Stimulated activated CD8-positive, alpha-beta memory T cell treated with anti-CD3 and anti-CD28 coated beads, Interleukin-4, amount 100 ng/mL, for 48 hours (primary cell): ENCODE data around the gene OTUB2.

Source experiments
- DNase-seq: peaks from one replicate; pipeline ENCODE4 v3.0.0-alpha.2; 2020

Gene OTUB2

DNA sequence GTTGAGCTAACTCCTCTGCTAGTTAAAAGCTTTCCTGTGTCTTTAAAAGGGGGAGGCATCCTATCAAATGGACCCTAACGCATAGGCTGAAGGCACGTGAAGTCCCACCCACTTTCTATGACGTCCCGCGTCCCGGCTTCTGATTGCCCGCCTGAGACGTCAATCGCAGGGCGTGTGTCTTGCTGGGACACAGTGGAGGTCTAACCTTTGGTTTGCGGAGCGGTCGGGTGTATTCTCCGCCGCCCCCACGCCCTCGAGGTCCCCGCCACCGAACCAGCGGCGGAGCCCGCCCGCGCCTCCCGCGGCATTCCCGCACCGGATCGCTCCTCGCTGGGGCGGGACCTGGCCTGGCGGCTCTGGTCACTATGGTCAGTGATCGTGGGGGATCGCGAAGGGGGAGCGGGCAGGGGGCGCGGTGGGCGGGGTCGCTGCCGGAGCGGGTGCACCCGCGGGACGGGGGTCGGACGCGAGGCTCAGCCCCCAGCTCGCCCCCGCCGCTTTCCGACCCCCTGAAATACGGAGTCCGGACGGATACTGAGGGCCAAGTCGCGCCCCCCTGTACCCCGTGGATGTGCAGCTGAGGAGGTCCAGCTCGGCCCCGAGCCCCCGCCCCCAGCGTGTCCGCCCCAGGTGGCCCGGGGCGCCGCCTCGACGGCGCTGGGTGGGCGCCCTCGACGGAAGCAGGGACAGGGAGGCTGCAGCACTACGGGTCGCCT, at the start of gene OTUB2:
TSS of gene OTUB2 (plus strand) at position 168 of the 716 bp plus-strand sequence. CDS start at position 366, 198 bp downstream.
- peak; percentile 97 for DNase-seq

- DNase-seq: no peak
These were observed 49.6 kb upstream of the OTUB2 start, which contains the start of gene ASB2 for GRCh38 chr14:93976477-93977057. Gene ASB2 (minus strand): TSS chr14:93976570. CDS start chr14:93964539, 12,031 bp downstream.

- DNase-seq: no peak
These were observed 49.0 kb upstream of the OTUB2 start for GRCh38 chr14:93977171-93977570.

- peak; percentile 79 for DNase-seq
These were observed 48.2 kb upstream of the OTUB2 start for GRCh38 chr14:93977790-93978581.

- DNase-seq: no peak
These were observed 47.4 kb upstream of the OTUB2 start for GRCh38 chr14:93978735-93979134.

- DNase-seq: no peak
These were observed 45.5 kb upstream of the OTUB2 start for GRCh38 chr14:93980456-93981201.

DNA sequence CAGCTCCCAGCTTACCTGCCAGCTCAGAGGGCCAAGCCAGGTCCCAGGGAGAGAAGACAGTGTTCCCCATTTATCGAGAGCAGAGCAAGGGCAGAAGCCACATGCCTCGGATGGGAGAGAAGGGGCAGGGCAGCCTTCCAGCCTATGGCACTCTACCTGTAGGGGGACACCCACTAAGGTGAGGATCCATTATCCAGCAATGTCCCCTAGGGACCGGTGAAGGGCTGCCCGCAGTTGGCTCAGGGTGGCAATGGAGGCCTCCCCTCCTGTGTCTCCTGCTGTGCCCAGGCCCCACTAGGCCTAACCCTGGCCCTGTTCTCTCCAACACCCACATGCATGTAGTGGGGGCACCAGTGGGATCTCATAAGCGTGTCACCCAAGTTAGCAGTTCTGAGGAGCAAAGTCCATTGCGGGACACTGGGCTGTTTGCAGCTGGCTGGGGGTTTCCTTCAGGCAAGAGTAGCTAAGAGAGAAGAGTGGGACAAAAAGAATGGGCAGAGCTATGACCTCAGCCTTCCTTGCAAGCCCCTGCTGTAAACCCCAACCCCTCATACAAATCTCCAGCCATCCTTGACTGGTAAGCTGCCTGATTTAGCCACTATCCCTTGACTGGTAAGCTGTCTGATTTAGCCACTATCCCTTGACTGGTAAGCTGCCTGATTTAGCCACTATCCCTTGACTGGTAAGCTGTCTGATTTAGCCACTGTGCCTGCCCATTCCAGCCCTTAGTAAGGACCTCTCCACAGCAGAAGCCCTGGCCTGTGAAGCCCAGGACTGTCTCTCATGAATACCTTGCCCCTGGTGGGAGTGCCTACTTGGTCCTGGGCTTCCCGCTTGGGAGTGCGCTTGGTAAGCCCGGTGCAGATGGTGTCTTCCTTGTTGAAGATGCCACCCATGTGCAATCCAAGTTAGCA, 44.6 kb upstream of the OTUB2 start:
- DNase-seq: no peak

DNA sequence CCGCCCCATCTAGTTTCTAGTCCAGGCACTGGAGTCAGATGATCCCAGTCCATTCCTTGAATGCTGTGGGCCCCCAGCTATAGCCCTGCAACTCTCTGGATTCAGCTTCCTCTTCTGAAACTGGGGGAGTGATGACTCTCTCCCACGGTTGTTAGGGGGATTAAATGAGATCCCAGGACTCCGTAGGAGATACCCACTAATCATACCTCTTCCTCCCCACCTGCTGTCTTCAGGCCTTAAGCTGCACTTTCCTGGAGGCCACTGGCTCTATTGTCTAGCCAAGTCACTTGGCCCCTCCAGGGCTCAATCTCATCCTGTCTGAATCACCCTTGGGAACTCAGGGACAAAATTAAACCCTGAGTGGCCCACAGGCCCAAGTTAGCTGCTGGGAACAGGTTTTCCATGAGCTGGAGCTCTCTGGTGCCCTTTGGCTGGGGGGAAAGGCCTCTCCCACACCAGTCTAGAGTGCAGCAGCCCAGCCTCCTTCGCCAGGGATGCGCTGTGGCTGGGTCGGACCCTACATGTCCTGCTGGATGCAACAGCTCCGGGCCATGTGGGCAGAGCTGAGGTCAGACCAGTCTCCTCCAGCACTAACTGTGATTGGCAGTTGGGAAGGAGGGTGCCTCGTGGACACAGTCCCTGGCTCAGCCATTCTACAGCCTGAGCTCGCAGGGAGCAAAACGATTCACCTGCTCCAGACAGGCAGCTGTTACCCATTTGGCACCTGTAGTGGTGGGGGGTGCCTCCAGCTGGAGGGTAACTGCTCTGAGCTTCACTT, 43.7 kb upstream of the OTUB2 start:
- DNase-seq: no peak

DNA sequence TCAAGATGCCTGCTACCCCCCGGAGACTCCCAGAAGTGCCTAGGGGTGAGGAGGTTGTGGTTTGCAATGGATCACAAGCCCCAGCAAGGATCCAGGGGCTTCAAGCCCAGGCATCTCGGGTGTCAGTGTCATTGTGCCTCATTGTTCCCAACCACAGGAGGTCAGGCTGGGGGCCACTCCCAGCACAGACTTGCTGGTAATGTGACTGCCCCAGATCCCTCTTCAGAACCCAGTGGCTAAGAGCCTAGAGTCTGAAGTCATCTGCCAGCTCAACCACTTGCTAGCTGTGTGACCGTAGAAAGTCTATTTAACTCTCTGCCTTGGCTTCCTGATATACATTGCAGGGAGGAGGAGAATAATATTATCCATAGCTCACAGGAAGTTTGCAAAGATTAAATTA, 42.1 kb upstream of the OTUB2 start:
- no peak for DNase-seq

DNA sequence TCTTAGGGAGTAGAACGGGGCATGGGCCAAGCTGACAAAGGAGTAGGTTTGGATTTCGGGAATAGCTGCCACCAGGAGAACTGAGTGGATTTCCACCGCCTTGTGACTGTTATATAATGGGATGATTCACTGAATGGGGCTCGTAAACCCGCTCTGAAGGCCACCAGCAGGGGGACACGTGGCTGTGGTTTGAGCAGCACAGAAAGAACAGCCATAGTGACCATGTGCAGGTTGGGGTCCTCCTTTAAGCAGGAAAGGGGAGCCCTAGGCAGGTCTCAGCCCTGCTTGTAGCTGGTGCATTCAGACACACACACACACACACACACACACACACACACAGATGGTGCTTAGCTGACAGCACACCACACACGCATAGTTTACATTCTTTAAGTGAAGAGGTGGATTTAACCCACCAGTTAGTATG, 41.1 kb upstream of the OTUB2 start:
- no peak for DNase-seq

GRCh38 chr14:93986955-93987354, 39.2 kb upstream of the OTUB2 start:
- DNase-seq: no peak

DNA sequence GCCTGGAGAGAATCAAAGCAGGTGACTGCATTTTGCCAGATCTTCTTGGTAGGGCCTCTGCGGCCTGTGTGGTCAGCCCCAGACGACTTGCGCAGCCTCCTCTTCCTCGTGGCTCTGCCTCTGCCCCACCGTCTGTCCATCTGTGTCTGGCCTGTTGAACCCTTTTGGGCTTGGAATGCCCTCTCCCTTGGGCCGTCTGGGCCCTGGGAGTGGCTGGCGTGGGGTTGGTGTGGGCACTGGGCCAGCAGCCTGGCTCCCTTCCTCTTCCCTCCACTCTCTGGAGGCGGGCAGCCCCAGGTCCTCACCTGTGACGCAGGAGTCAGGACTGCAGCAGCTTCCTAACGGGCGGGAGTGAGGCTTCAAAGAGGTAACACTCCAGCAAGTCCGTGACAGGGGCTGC, 38.8 kb upstream of the OTUB2 start:
- DNase-seq: no peak

GRCh38 chr14:93987815-93988476, 38.2 kb upstream of the OTUB2 start:
- no peak for DNase-seq

DNA sequence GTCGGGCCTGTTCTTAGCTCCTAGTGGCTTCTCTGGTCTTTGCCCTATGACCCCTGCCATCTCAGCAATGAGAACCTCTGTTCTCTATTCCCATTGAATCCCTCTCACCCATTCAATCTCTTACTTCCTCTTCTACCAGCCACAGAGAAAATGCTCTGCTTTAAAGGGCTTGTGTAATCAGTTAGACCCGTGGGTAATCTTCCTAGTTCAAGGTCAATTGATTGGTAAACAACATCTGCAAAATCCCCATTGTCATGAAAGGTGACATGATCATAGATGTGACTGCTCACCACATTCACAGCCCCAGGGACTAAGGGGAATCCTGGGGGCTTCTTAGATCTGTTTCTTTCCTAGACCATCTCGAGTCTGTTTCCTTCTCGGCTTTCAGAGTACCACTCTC, 36.2 kb upstream of the OTUB2 start:
- no peak for DNase-seq

DNA sequence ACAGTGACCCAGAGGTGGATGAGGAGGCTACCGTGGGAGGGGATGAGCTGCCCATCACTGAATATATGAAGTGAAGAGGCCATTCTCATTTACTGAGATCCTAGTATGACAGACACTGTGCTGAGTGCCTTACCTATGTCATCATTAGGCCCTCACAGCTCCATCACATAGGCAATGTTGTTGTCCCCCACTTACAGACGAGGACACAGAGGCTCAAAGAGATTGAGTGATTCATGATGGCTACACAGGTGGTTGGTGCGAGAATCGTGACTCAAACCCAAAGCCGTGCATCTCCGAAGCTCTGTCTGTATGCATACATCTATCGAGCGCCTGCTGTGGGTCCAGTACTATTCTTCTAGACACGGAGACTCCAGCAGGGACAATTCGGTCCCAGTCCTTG, 34.9 kb upstream of the OTUB2 start:
- DNase-seq: no peak

GRCh38 chr14:93991649-93992048, 34.5 kb upstream of the OTUB2 start:
- DNase-seq: no peak

- no peak for DNase-seq
These were observed 32.8 kb upstream of the OTUB2 start for GRCh38 chr14:93993382-93993781.

- peak; percentile 77 for DNase-seq
These were observed 31.0 kb upstream of the OTUB2 start for GRCh38 chr14:93994919-93995682.

DNA sequence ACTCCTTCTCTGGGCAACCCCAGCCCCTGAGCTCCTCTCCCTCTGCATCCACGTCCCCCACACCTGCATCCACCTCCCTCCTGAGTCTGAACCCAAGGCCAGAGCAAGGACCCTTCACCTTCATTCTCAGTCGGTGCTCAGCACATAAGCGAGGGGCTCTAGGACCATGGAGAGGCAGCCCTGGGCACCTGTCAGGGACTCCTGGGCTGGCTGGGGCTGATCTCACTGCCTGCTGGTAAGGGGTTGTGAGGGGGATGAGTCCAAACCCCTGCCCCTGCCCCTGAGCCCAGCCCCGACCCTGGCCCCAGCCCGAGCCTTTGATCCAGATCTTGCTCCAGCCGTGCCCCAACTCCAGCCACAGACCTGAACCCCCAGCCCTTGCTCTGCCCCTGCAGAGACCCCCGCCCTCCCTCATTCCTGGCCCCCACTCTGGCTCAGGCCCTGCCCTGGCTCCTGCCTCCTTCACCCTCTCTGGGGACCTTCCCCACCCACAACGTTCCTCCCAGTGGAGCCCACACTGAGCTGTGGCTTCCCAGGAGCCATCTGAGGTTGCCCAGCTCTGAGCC, 29.9 kb upstream of the OTUB2 start:
- no peak for DNase-seq
